HepG2 (cell line): ENCODE results near the gene INTS14. TPM values are rescaled to one million over a fixed set of nuclear protein-coding genes. Genes with fewer than 3 reads are reported as not detected.

Source experiments
- DBP ChIP-seq: sonication (generic); formaldehyde crosslinking; IDR thresholded peaks from 2 replicates; pipeline ENCODE4 v1.4.0; 2020; ENCODE audit warnings: missing genetic modification reagents; ENCODE audit errors: not compliant biosample characterization
- KDM6A ChIP-seq: IDR thresholded peaks from 2 replicates; pipeline ENCODE4 v1.6.1; 2016; ENCODE audit warnings: low read depth
- RFX3 ChIP-seq: IDR thresholded peaks from 2 replicates; pipeline ENCODE4 v1.6.1; 2016; ENCODE audit warnings: missing biosample characterization, missing genetic modification reagents
- ZNF10 ChIP-seq: sonication (generic); formaldehyde crosslinking; IDR thresholded peaks from 2 replicates; pipeline ENCODE4 v1.4.0; 2020; ENCODE audit warnings: mild to moderate bottlenecking, low read depth, missing genetic modification reagents, borderline replicate concordance
- polyA plus RNA-seq, 8 experiments: library from polyadenylated mRNA; depleted of rRNA in 3 of 8; stranded (reverse) in 7 of 8; unstranded in 1 of 8; fragments of >200 nt; fragmentation: Illumina TruSeq in 4 of 8; extraction: Trizol in 4 of 8; gene quantifications; 2 replicates each; pipeline versions ENCODE4 v1.2.1 to v1.2.3, GENCODE V29; 2011 to 2016; ENCODE audit warnings: low read depth in 4 of 8, missing spikeins in 1 of 8, mixed read lengths in 1 of 8; ENCODE audit not compliant: insufficient read depth in 1 of 8
- total RNA-seq, 5 experiments: library from RNA; depleted of rRNA; stranded (reverse); fragments of >200 nt; fragmentation: Illumina TruSeq; extraction: Trizol; gene quantifications; 2 replicates each; pipeline ENCODE4 v1.2.3, GENCODE V29; 2016; ENCODE audit warnings: low read depth in 1 of 5
- TF ChIP-seq, protein P1 (sequence below), 2 experiments: fragments of 450-650 bp in 1 of 2; sonication (generic) in 1 of 2; formaldehyde crosslinking in 1 of 2; IDR thresholded peaks; 2 replicates each; pipeline versions ENCODE4 v1.6.1 to v1.8.0; 2016 to 2022; ENCODE audit warnings: antibody characterized with exemption in 1 of 2, mild to moderate bottlenecking in 1 of 2, missing genetic modification reagents in 1 of 2
- TF ChIP-seq, protein P2 (sequence below): sonication (generic); formaldehyde crosslinking; IDR thresholded peaks from one replicate; pipeline ENCODE4 v1.5.1; 2020; ENCODE audit warnings: mild to moderate bottlenecking, missing genetic modification reagents; ENCODE audit errors: not compliant biosample characterization

INTS14 gene
- total and polyA plus RNA-seq, 2 of the 13 experiments (the other 11 are each of a cell fraction or from before 2014, with no cell fraction given), result 41.4 to 52.0 TPM

DNA sequence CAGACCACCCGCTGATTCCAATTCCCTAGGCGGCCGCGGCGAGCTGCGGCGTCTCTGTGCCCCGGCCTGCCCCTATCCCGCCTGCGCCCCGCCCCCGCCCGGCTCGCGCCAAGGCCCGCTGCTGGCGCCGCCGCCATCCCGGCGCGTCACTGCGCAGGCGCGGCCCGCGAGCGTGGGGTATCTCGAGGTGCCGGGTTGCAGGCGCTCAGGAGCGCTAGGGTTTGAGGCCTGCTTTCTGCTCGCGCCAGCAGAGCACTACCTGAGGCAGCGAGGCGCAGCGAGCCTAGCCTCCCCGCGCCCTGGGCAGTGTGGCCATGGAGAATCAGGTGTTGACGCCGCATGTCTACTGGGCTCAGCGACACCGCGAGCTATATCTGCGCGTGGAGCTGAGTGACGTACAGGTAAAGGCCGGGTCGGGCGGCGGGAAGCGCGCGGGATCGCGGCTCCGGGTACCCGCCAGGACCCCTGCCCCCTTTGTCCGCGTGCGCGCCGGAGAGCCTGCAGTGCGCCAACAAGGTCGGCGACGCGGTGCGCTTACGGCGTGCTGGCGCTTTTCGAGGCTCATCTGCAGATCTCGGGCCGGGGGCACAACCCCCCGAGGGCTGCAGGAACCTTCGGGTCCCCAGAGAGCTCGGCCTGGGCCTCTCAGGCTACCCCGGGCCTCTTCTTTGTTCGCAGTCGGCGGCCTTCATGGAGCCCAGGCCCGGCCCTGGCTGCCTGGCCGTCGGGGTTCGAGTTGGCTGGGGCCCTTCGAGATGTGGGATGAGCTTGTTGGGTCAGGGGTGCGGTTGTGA, 80.4 kb downstream of the INTS14 start, which contains the start of gene HACD3 (continued):
- TF ChIP-seq, protein P1, sequence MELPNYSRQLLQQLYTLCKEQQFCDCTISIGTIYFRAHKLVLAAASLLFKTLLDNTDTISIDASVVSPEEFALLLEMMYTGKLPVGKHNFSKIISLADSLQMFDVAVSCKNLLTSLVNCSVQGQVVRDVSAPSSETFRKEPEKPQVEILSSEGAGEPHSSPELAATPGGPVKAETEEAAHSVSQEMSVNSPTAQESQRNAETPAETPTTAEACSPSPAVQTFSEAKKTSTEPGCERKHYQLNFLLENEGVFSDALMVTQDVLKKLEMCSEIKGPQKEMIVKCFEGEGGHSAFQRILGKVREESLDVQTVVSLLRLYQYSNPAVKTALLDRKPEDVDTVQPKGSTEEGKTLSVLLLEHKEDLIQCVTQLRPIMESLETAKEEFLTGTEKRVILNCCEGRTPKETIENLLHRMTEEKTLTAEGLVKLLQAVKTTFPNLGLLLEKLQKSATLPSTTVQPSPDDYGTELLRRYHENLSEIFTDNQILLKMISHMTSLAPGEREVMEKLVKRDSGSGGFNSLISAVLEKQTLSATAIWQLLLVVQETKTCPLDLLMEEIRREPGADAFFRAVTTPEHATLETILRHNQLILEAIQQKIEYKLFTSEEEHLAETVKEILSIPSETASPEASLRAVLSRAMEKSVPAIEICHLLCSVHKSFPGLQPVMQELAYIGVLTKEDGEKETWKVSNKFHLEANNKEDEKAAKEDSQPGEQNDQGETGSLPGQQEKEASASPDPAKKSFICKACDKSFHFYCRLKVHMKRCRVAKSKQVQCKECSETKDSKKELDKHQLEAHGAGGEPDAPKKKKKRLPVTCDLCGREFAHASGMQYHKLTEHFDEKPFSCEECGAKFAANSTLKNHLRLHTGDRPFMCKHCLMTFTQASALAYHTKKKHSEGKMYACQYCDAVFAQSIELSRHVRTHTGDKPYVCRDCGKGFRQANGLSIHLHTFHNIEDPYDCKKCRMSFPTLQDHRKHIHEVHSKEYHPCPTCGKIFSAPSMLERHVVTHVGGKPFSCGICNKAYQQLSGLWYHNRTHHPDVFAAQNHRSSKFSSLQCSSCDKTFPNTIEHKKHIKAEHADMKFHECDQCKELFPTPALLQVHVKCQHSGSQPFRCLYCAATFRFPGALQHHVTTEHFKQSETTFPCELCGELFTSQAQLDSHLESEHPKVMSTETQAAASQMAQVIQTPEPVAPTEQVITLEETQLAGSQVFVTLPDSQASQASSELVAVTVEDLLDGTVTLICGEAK (IDR thresholded peaks at IDR 0.05), result no peak
- TF ChIP-seq, protein P1 (CRISPR knock-in tag; IDR thresholded peaks at IDR 0.05), result peak; percentile 90
- TF ChIP-seq KDM6A (no peak), RFX3 (CRISPR knock-in tag) (no peak), ZNF10 (CRISPR knock-in tag) (no peak), DBP (CRISPR knock-in tag) (peak; percentile 71)
- TF ChIP-seq, protein P2, sequence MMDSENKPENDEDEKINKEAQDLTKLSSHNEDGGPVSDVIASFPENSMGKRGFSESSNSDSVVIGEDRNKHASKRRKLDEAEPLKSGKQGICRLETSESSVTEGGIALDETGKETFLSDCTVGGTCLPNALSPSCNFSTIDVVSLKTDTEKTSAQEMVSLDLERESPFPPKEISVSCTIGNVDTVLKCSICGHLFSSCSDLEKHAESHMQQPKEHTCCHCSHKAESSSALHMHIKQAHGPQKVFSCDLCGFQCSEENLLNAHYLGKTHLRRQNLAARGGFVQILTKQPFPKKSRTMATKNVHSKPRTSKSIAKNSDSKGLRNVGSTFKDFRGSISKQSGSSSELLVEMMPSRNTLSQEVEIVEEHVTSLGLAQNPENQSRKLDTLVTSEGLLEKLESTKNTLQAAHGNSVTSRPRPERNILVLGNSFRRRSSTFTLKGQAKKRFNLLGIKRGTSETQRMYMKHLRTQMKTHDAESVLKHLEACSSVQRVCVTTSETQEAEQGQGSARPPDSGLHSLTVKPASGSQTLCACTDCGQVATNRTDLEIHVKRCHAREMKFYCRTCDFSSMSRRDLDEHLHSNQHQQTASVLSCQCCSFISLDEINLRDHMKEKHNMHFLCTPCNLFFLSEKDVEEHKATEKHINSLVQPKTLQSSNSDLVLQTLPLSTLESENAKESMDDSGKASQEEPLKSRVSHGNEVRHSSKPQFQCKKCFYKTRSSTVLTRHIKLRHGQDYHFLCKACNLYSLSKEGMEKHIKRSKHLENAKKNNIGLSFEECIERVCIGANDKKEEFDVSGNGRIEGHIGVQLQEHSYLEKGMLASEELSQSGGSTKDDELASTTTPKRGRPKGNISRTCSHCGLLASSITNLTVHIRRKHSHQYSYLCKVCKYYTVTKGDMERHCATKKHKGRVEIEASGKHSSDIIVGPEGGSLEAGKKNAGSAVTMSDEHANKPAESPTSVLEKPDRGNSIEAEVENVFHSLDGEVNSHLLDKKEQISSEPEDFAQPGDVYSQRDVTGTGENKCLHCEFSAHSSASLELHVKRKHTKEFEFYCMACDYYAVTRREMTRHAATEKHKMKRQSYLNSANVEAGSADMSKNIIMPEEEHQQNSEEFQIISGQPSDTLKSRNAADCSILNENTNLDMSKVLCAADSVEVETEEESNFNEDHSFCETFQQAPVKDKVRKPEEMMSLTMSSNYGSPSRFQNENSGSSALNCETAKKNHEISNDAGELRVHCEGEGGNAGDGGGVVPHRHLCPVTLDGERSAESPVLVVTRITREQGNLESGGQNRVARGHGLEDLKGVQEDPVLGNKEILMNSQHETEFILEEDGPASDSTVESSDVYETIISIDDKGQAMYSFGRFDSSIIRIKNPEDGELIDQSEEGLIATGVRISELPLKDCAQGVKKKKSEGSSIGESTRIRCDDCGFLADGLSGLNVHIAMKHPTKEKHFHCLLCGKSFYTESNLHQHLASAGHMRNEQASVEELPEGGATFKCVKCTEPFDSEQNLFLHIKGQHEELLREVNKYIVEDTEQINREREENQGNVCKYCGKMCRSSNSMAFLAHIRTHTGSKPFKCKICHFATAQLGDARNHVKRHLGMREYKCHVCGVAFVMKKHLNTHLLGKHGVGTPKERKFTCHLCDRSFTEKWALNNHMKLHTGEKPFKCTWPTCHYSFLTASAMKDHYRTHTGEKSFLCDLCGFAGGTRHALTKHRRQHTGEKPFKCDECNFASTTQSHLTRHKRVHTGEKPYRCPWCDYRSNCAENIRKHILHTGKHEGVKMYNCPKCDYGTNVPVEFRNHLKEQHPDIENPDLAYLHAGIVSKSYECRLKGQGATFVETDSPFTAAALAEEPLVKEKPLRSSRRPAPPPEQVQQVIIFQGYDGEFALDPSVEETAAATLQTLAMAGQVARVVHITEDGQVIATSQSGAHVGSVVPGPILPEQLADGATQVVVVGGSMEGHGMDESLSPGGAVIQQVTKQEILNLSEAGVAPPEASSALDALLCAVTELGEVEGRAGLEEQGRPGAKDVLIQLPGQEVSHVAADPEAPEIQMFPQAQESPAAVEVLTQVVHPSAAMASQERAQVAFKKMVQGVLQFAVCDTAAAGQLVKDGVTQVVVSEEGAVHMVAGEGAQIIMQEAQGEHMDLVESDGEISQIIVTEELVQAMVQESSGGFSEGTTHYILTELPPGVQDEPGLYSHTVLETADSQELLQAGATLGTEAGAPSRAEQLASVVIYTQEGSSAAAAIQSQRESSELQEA (CRISPR knock-in tag), result peak; percentile 95
